GM19043 (cell line): Measurements from ENCODE around the gene CTU1.
"Not testable (repeated sequence)": the region's sequence is repeated elsewhere in the genome, so short reads cannot be mapped to it uniquely, and the experiment has no call there.

Source experiments
- ATAC-seq: cut with Tn5 transposase; IDR thresholded peaks from one replicate; pipeline ENCODE4 v1.9.1; 2021; ENCODE audit warnings: low read depth; ENCODE audit not compliant: unreplicated experiment

CTU1 gene

DNA sequence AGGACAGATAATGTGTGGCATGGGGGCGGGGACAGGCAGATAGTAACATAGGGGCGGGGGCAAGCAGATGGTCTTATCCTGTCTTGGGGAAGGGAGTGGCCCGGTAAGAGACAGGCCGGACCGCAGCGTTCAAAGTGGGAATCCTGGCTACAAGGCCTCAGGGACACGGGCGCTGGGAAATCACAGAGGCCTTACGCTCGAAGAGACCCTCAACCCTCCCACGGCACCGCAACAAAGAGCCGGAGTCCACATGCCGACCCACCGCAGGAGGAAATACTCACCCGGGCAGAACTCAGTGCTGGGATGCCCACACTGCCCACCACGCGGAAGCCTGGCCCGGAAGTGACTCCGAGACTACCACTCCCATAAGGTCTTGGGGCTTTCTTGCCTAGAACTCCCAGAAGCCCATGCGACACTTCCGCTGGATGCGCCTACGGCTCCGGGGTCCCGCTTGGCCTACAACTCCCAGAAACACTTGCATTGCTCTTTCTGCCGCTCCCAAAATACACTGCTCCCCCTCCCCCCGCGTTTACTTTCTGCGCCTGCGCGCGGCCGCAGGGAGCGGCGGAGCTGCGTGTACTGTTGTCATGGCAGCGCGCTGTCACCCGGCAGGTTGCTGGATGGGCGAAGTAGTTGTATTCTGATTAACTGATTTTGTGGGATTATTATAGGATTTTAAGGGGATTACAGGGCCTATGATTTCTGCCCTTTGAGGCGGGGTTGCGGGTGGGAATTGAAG, at the start of gene CTU1:
Gene CTU1, minus strand, starts transcription at position 344 of the 739 bp plus-strand sequence. CDS start 3,840 bp downstream, outside the sequence.
- peak; percentile 92 for ATAC-seq

DNA sequence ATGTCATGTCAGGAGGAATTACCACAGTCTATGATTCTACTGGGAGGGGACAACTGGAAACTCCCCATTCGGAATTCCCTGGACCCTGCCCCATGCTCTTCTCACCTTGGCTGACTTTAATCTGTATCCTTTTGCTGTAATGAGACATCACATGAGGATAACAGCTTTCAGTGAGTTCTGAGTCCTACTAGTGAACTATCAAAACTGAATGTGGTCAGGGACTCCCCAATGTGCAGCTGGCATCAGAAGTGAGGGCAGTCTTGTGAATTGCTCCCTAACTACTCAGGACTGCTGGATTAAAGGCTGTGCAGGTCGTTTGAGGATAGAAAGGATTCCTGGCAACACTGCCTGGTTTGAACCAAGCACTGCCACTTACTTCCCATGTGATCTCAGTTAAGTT, 49.1 kb upstream of the CTU1 start:
- ATAC-seq = no peak

DNA sequence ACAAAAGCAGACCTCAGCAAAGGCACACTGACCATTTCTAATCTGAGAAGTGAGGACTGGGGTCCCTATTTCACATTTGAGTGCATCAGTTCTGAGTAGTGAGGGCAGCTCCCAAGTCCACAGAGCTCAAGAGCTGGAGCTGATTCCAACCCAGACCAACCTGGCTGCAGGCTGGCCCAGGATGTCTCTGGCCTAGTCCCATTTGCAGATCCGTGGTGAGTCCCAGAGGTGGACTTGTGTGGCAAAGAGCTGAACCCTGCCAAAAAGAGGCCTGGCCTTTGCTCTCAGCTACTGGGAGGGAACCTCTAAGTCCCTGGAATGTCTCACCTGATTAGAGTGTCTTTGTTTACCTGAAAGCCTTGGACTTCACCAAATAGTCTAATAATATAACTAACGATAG, 48.5 kb upstream of the CTU1 start:
- no peak for ATAC-seq

DNA sequence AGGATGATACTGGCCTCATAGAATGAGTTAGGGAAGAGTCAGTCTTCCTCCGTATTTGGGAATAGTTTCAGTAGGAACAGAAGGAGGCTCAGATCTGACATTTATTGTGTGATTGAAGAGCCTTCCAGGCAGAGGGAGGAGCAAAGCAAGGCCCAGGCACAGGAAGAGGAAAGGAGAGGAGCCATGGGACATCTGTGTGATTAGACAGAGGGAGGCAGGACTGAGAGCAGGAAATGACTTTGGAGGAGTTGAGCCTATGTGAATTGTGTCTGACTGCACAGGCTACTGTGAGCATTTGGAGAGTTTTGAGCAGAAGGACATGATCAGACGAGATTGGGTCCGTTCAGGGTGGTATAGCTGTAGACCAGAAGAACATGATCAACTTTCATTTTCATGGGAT, 42.4 kb upstream of the CTU1 start:
- no peak for ATAC-seq

- no peak for ATAC-seq
Measured at GRCh38 chr19:51148580-51148979, 40.4 kb upstream of the CTU1 start.

DNA sequence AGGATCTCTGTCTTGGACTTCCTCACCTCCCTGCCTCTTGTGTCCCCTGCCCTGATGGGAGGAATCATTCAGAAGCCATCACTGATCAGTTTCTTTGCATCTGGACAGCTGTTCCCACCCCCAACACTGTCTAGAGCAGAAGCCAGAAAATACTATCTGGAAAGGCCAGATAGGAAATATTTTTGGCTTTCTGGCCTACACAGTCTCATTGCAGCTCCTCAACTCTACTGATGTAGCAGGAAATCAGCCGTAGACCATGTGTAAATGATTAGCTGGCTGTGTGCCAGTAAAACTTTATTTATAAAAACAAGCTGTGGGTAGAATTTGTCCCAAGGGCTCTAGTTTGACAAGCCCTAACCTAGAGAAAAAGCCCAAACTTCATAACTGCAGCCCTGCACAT, 39.5 kb upstream of the CTU1 start:
- no peak for ATAC-seq

- ATAC-seq = no peak
Measured at GRCh38 chr19:51146751-51147150, 38.5 kb upstream of the CTU1 start.

DNA sequence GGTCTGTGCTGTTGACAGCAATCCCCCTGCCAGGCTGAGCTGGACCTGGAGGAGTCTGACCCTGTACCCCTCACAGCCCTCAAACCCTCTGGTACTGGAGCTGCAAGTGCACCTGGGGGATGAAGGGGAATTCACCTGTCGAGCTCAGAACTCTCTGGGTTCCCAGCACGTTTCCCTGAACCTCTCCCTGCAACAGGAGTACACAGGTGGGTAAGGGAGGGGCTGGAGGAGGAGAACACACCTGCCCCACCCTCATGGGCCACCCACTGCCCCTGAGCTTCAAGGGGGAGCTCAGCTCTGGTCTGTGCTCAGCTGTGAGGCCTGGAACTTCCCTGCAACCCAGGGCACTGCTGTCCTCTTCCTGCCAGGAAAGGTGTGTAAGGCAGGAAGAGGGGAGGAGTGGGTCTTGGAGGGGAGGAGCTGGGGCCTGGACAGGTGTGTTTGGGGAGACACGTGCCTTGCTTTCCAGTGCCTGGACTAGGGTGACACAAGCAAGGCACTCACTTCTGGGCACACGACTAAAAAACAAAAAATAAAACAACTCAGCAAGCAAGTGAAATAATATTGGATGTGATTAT, 37.8 kb upstream of the CTU1 start:
- no peak for ATAC-seq

DNA sequence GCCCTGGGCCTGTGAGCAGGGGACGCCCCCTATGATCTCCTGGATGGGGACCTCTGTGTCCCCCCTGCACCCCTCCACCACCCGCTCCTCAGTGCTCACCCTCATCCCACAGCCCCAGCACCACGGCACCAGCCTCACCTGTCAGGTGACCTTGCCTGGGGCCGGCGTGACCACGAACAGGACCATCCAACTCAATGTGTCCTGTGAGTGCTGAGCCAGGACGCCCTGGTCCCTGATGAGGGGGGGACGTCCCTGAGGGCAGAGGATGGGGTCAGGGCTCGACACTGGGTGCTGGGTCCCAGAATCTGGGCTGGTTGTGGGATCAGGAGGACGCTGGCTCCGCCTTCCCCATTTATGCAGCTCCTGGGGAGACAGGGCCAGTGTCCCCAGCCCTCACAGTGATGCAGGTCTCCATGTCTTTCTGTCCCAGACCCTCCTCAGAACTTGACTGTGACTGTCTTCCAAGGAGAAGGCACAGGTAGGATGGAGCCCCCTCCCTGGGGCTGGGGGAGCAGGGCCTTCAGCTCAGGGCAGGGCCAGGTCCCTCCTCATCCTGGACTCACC, 36.4 kb upstream of the CTU1 start:
- no peak for ATAC-seq

GRCh38 chr19:51143486-51143885, 35.3 kb upstream of the CTU1 start:
- no peak for ATAC-seq

DNA sequence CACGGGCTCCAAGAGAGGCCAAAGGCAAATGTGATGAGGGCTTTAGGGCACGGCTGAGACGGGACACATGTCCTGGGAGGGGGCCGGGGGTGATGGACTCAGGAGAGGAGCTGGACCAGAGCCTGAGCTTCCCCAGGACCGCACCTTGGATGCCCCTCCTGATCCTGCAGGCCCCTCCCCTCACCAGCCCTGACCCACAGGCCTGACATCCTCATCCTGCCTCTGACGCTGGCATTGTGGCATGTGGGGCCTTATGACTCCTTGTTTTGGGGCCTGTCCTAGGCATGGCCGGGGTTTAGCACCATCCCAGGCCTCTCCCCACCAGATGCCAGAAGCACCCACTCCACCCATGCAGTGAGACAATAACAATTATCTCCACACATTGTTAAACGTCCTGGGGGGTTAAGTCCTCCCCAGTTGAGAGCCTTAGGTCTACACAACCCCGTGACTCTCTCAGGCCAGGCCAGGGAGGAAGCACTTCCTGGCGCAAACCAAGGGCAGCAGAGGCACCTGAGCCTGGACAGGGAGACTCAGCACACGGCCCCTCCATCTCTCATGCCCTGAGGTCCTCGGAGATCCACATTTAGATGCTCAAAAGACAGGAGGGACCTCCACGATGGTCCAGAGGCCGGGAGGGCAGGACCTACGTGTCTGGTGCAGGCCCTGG, 34.7 kb upstream of the CTU1 start:
- not testable (repeated sequence) for ATAC-seq

GRCh38 chr19:51142119-51142518, 33.9 kb upstream of the CTU1 start, which contains the start of gene SIGLEC7:
SIGLEC7 (plus strand) TSS chr19:51142301; CDS start chr19:51142370, 69 bp downstream.
- ATAC-seq = no peak

DNA sequence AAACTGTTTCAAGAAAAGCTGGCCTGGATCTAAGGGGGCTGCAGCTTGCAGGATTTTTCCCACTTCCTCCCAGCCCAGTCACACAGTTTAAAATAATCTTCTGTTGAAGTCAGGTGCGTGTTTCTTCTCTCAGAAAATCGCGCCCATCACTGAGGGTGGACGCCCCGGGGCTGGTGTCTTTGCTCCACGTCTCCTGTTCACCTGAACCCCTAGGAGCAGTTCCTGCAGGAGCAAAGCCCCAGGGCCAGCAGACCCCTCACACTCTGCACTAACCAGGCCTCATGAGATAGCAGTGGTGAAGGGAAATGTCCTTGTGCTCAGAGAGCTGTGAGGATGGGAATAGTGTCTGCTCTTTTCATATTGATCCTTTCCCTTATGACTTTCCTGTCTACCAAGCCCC, 33.0 kb upstream of the CTU1 start:
- ATAC-seq = no peak

- no peak for ATAC-seq
Measured at GRCh38 chr19:51140441-51140840, 32.2 kb upstream of the CTU1 start.

- ATAC-seq = no peak
Measured at GRCh38 chr19:51139299-51140014, 31.2 kb upstream of the CTU1 start.

- no peak for ATAC-seq
Measured at GRCh38 chr19:51138549-51138979, 30.4 kb upstream of the CTU1 start.

- ATAC-seq = no peak
Measured at GRCh38 chr19:51137792-51138425, 29.7 kb upstream of the CTU1 start.

DNA sequence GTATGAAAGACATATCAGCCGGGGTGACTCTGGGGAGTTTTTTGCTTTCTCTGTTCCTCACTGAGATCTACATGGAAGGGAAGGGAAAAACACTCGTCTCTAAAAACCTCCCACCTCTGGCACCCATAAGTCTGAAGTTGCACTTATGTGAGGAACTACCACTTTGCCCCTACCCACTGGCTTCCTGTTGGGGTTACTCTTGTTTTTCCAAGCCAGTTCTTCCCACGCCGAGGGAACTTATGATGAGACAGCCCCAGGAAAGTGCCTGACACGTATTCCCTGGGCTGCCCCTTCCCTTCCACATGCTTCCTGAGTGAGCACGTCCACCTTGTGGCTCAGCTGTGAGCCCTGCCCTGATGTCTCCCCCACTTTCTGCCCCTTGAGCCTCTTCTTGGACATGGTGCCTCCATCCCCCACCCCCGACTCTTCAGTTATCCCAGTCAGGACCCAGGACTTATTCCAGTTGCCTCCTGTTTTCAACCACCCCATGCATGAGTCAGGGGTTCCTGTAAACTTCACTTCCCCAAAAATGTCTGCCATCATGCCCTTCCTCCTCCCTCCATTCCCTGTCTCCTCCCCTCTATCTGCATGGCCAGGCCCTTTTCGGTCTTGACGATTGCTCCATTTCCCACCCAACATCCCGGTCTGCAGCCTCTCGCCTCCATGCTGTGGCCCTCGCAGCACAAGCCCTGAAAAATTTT, 28.8 kb upstream of the CTU1 start:
- no peak for ATAC-seq

DNA sequence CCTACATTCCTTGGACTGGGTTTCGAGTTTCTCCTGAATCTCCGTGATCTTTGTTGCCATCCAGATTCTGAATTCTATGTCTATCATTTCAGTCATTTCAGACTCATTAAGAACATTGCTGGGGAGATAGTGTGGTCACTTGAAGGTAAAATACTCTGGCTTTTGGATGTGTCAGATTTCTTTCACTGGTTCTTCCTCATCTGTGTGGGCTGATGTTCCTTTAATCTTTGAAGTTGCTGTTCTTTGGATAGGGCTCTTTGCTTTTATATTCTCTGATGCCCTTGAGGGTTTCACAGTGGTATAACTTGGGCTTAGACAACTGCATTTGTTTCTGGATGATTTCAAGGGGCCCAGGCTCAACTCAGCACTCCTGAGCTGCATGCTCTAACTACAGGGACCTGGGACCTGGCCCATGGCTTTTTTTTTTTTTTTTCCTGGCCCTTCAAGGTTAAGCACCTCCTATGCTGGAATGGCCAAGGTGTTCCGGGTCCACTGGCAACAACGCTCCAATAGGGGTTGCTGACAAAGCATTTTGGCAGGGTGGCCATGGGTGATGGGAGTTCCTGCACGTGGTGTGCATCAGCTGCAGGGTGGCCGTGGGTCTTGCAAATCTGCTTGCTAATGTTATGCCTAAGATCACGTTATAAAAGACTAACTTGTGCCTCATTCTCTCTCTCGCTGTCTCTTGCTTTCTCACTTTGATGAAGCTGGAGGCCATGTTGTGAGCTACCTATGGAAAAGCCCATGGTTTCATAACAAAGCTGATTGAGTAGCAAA, 28.0 kb upstream of the CTU1 start:
- no peak for ATAC-seq
